Activated B cell treated with CpG ODN at 0.5 μM for 24 hours (primary cell): Measurements from ENCODE around the gene NHLRC2. TPM values are rescaled to one million over a fixed set of nuclear protein-coding genes. Genes with fewer than 3 reads are reported as not detected.

Experiments used
- ATAC-seq: fragments of 200-7000 bp; cut with Tn5 transposase; one replicate; pipeline ENCODE4 v1.10.0; 2021; ENCODE audit warnings: low read depth, mild to moderate bottlenecking, moderate library complexity
- CTCF ChIA-PET: fragments of 350-600 bp; sonication (Branson Sonifier 250); formaldehyde crosslinking; loops from one replicate; lab custom pipeline; 2021; ENCODE audit warnings: antibody characterized with exemption; lab: Charles Lee
- POLR2A ChIA-PET: fragments of 350-600 bp; sonication (Branson Sonifier 250); formaldehyde crosslinking; loops from one replicate; lab custom pipeline; 2021; ENCODE audit warnings: antibody characterized with exemption; lab: Charles Lee
- DNase-seq: peaks from one replicate; pipeline ENCODE4 v3.0.0; 2022
- H3K27ac Mint-ChIP-seq: one replicate; pipeline ENCODE4 v1.8.0; 2020; ENCODE audit warnings: mixed read lengths
- H3K27me3 Mint-ChIP-seq: one replicate; pipeline ENCODE4 v1.8.0; 2021; ENCODE audit warnings: mixed read lengths
- H3K36me3 Mint-ChIP-seq: one replicate; pipeline ENCODE4 v1.8.0; 2021; ENCODE audit warnings: low read depth, mixed read lengths
- H3K4me1 Mint-ChIP-seq: one replicate; pipeline ENCODE4 v1.8.0; 2021; ENCODE audit warnings: mixed read lengths
- H3K4me3 Mint-ChIP-seq: one replicate; pipeline ENCODE4 v1.8.0; 2020; ENCODE audit warnings: mild to moderate bottlenecking, mixed read lengths
- H3K9me3 Mint-ChIP-seq: one replicate; pipeline ENCODE4 v1.8.0; 2020; ENCODE audit warnings: mixed read lengths
- intact Hi-C: fragments of 100-400 bp; cut with micrococcal nuclease; formaldehyde crosslinking; loops from one replicate; pipeline ENCODE4 v1.15.1; 2024
- total RNA-seq: library from RNA; stranded (reverse); gene quantifications from 2 replicates; pipeline ENCODE4 v1.2.3, GENCODE V29; 2022
- TF ChIP-seq, protein P1 (sequence below): fragments of 200-600 bp; IDR thresholded peaks from one replicate; pipeline ENCODE4 v1.8.0; 2022; ENCODE audit warnings: antibody characterized with exemption, mild to moderate bottlenecking

NHLRC2 gene
- total RNA-seq, 1 donor from 2014 or later: 43.9 TPM

DNA sequence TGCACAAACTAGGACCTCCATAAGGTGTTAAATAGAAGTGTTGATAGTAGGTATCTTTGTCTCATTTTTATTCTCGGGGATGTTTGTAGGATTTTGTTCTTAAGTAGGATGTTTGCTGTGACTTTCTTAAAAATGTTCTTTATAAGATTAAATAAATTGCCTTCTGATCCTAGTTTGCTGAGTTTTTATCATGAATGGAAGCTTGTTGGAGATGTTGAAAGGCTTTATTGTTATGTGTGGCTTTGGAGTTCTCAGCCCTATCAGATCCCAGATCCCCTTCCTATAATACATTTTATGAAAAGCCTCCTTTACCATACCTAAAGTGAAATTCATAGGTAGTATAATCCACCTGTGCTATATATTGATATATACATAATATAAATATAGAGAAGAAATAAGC, 40.1 kb downstream of the NHLRC2 start:
- ChIA-PET POLR2A (no interaction called here), CTCF (no interaction called here)
- H3K4me3 Mint-ChIP-seq: no peak overlapping the region
- intact Hi-C loops: no loop called here
- peaks cover 5% of the 10 kb centered on the region for H3K9me3 Mint-ChIP-seq
- H3K4me1 Mint-ChIP-seq: peaks cover 3% of the 10 kb centered on the region
- no peak for DNase-seq
- H3K27ac Mint-ChIP-seq: no peak overlapping the region
- H3K27me3 Mint-ChIP-seq: no peaks in the 10 kb centered on the region
- no peak for ATAC-seq
- TF ChIP-seq, protein P1, sequence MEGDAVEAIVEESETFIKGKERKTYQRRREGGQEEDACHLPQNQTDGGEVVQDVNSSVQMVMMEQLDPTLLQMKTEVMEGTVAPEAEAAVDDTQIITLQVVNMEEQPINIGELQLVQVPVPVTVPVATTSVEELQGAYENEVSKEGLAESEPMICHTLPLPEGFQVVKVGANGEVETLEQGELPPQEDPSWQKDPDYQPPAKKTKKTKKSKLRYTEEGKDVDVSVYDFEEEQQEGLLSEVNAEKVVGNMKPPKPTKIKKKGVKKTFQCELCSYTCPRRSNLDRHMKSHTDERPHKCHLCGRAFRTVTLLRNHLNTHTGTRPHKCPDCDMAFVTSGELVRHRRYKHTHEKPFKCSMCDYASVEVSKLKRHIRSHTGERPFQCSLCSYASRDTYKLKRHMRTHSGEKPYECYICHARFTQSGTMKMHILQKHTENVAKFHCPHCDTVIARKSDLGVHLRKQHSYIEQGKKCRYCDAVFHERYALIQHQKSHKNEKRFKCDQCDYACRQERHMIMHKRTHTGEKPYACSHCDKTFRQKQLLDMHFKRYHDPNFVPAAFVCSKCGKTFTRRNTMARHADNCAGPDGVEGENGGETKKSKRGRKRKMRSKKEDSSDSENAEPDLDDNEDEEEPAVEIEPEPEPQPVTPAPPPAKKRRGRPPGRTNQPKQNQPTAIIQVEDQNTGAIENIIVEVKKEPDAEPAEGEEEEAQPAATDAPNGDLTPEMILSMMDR: no peak
- peaks cover 59% of the 10 kb centered on the region for H3K36me3 Mint-ChIP-seq

DNA sequence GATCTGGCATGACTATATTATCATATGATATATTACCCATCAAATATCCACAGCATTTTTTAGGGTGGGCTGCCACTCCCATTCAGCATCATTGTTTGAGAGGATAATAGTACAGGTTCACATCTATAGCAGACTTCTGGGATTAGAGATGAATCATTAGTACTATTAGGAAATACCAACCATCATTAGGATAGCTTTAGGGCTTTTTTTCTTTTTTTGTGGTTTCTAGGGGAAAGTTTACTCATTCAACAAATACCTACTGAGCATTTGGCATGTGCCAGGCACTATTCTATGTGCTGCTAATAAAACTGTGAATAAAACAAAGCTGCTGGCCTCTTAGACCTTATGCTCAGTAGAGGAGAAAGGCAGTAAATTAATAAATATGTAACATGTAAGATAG, 40.6 kb downstream of the NHLRC2 start:
- H3K27me3 Mint-ChIP-seq: no peaks in the 10 kb centered on the region
- POLR2A ChIA-PET: no interaction called here
- H3K4me1 Mint-ChIP-seq: peaks cover 3% of the 10 kb centered on the region
- CTCF ChIA-PET: no interaction called here
- no peak overlapping the region for H3K27ac Mint-ChIP-seq
- intact Hi-C loops: no loop called here
- peaks cover 57% of the 10 kb centered on the region for H3K36me3 Mint-ChIP-seq
- H3K9me3 Mint-ChIP-seq: peaks cover 5% of the 10 kb centered on the region
- DNase-seq: no peak
- TF ChIP-seq, protein P1: no peak
- H3K4me3 Mint-ChIP-seq: no peak overlapping the region
- no peak for ATAC-seq

DNA sequence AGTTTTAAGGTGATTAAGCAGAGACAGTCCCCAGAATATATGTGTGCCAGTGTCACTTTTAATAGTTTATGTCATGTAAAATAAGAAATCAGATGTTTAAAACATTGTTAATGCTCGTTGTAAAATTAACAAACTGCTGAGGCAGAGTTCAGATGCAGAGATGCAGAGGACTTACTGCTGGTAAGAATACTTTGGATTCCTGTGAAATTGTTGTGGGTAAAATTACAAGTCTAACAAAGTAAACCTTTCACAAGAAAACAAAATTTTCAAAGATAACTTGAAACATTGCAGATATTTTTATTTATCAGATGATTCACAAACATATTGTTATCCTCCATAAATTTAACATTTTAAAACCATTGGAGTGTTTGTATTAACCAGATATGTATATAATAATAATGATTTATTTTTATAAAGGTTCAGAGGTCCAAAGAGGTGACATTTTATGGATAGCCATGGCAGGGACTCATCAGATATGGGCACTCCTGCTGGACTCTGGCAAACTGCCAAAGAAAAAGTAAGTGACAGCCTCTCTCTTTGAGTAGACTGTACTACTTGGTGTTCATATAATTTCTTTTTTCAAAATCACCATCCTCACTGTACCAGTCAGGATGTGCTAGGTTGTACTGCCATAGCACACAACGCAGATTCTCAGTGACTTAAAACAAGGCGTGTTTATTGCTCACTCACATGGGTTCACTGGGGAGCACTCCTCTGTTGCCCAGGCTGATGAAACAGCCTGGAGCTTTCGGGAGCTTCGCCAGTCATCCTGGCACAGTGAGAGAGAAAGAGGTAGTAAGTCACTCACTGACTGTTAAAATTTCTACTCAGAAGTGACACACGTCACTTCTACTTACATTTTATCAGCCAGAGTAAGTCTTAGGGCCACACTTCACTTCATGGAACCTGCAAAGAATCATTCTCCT, 43.5 kb downstream of the NHLRC2 start:
- Mint-ChIP-seq H3K4me3 (no peak overlapping the region), H3K36me3 (peaks cover 64% of the 10 kb centered on the region), H3K4me1 (no peaks in the 10 kb centered on the region), H3K9me3 (peaks cover 5% of the 10 kb centered on the region), H3K27me3 (no peaks in the 10 kb centered on the region), H3K27ac (no peak overlapping the region)
- CTCF ChIA-PET: no interaction called here
- intact Hi-C loops: no loop called here
- TF ChIP-seq, protein P1: no peak
- DNase-seq: no peak
- POLR2A ChIA-PET: no interaction called here
- ATAC-seq: no peak

DNA sequence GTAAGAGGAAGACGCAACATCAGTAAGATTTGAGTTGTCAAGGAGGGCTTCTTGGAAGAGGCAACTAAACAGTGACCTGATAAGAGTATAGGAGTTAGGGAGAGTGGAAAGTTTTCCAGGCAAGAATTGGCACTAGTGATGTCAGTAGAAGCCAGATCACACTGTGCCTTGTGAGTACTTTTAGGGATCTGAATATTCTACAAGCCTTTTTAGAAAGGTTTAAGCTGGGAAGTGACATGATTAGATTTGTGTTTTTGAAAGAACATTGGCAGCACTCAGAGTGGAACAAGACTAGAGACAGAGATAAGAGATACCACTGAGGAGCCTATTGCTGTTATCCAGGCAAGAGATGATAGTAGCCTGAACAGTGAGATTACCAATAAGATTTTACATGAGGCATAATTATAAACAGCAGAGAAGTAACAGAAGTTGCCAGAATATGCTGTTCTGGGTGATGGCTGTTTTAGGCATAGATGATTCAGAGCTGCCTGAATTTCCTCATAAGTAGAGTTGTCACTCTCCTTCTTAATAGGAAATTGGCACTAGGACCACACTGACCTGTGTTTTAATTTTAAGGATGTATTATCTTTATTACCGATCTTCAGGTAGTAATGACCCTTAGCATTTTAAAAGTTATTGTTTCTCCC, 45.6 kb downstream of the NHLRC2 start:
- no peak overlapping the region for H3K4me3 Mint-ChIP-seq
- H3K27me3 Mint-ChIP-seq: no peaks in the 10 kb centered on the region
- intact Hi-C loops: no loop called here

More for the DNA sequence above, 45.6 kb downstream of the NHLRC2 start:
- ATAC-seq (no peak), DNase-seq (no peak)
- POLR2A ChIA-PET: no interaction called here
- Mint-ChIP-seq H3K4me1 (no peaks in the 10 kb centered on the region), H3K9me3 (peaks cover 5% of the 10 kb centered on the region), H3K27ac (no peak overlapping the region), H3K36me3 (peaks cover 66% of the 10 kb centered on the region)
- TF ChIP-seq, protein P1: no peak
- CTCF ChIA-PET: no interaction called here
